ENCODE results near the gene MPDZ. TPM values are rescaled to one million over a fixed set of nuclear protein-coding genes. Genes with fewer than 3 reads are reported as not detected.

The MPDZ gene
- total and polyA plus RNA-seq, 5 experiments from 2014 or later: not detected

DNA sequence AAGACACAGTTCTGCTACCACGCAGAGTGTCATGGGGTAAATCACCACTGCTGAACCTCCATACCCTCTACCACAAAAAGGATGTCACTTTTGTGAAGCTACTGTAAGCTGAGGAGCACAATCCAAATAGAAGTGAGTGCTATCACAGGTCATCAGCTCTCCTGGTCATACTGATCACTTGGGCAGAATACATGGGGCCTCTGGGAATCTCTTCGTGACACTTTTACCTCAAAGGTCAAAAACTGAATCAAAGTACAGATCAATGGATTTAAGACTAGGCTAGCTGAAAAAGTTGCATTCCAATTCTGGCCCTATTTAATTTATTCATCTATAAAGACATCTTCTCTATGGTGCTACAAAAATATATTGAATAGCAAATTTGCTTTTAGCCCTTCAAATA is 115.5 kb downstream of the MPDZ start:
- Mint-ChIP-seq H3K36me3 (no peaks in the 10 kb centered on the region), H3K9me3 (peaks cover 0 to 6% (median 2%) of the 10 kb centered on the region in 9 donors), H3K4me1 (no peaks in the 10 kb centered on the region), H3K4me3 (no peak overlapping the region), H3K27me3 (no peaks in the 10 kb centered on the region), H3K27ac (no peak overlapping the region)
- DNase-seq: no peak
- ATAC-seq: no peak
- POLR2A ChIA-PET: no interaction called here

DNA sequence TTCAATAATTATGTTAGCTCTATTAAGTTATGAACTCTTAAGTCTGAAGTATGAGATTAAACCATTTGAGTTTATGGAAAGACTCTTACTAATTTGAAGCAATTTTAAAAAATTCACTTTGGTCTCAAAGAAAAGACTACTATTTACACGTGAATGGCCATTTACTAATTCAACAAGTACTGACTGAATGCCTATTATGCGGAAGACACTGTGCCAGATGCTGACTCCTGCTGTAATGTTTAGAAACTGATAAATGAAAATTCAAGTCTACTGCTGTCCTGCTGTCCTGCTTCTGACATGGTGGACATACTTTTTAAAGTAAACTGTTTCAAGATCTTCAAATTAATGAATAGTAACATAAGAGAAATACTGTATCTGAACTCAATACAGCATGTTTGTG is 116.2 kb downstream of the MPDZ start:
- Mint-ChIP-seq H3K27ac (no peak overlapping the region), H3K36me3 (no peaks in the 10 kb centered on the region), H3K4me3 (no peak overlapping the region), H3K27me3 (no peaks in the 10 kb centered on the region), H3K9me3 (peaks cover 0 to 6% (median 2%) of the 10 kb centered on the region in 9 donors), H3K4me1 (no peaks in the 10 kb centered on the region)
- no peak for DNase-seq
- POLR2A ChIA-PET: no interaction called here
- ATAC-seq: no peak

DNA sequence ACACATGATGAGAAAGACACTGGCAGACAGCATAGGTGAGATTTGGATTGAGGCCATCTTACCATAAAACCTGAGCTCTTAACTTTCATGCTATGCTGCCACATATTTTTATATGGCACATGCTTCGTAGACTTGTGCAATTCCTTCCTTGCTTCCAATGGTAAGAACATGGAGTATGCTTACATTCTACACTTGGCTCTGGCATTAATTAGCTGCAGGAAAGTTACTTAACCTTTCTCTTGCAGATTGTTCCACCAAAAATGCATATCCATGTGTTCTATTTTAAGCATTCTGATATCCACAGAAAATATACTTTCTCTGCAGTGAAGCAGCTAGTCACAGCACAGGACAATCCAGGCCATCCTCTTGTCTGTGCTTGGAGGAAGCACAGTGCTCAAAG is 119.4 kb downstream of the MPDZ start:
- ATAC-seq (no peak), DNase-seq (no peak)
- Mint-ChIP-seq H3K27ac (no peak overlapping the region), H3K4me3 (no peak overlapping the region), H3K4me1 (no peaks in the 10 kb centered on the region), H3K9me3 (peaks cover 0 to 10% (median 2%) of the 10 kb centered on the region in 9 donors), H3K36me3 (no peaks in the 10 kb centered on the region), H3K27me3 (no peaks in the 10 kb centered on the region)
- POLR2A ChIA-PET: no interaction called here

DNA sequence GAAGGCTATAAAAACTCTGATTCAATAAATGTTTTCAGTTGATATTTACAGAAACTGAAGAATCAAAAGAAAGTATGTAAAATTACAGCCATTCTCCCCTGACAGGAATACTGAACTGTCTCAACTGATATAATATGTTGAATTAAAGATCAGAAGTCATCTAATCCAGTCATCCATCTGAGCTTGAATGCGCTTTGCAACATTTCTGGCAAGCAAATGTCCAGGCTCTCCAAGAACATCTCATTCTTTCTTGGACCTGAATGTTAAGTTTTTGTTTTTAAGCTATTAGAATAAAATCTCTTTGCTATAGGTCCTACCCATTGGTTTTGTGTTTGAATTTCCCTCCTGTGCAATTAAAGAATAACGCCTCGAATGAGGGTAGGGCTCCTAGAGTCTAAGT is 120.5 kb downstream of the MPDZ start:
- no peaks in the 10 kb centered on the region for H3K4me1 Mint-ChIP-seq
- ATAC-seq (no peak), DNase-seq (no peak)
- no peak overlapping the region for H3K27ac Mint-ChIP-seq
- no peaks in the 10 kb centered on the region for H3K27me3 Mint-ChIP-seq
- H3K9me3 Mint-ChIP-seq: peaks cover 0 to 10% (median 2%) of the 10 kb centered on the region in 9 donors
- no peak overlapping the region for H3K4me3 Mint-ChIP-seq
- POLR2A ChIA-PET: no interaction called here
- no peaks in the 10 kb centered on the region for H3K36me3 Mint-ChIP-seq

DNA sequence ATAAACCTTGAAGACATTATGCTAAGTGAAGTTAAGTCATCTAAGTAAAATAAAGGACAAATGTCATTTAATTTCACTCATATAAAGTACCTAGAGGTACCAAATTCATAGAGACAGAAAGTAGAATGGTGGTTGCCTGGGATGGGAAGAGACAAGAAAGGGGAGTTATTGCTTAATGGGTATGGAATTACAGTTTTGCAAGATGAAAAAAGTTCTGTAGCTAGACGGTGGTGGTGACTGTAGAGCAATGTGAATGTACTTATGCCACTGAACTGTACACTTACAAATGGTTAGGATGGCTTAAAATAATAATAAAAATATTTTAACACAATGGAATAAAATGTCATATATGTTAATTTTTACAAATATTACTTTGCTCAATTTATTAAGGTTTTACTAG is 128.0 kb downstream of the MPDZ start:
- DNase-seq: no peak
- no peak overlapping the region for H3K27ac Mint-ChIP-seq
- no peak for ATAC-seq
- no peaks in the 10 kb centered on the region for H3K27me3 Mint-ChIP-seq
- no peaks in the 10 kb centered on the region for H3K36me3 Mint-ChIP-seq
- H3K9me3 Mint-ChIP-seq: peaks cover 0 to 15% (median 4%) of the 10 kb centered on the region in 9 donors
- H3K4me1 Mint-ChIP-seq: no peaks in the 10 kb centered on the region
- H3K4me3 Mint-ChIP-seq: no peak overlapping the region
- POLR2A ChIA-PET: no interaction called here

DNA sequence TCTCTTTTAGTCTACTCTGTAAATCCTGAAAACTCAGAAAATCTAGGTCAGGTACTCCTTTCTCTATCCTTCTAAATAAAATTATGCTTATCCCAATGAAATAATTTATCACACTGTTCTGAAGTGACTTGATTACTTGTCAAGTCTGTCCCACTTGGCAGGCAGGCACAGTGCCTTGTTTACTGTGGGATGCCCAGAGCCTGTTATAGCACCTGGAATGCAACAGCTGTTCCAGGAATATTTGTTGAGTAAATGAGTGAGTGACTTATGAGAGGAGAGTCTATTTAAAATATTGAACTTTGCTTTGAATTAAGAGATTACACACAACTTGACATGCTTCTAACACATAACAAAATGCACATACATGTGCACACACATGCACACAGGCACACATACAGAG is 130.0 kb downstream of the MPDZ start:
- Mint-ChIP-seq H3K4me3 (no peak overlapping the region), H3K9me3 (peaks cover 0 to 21% (median 4%) of the 10 kb centered on the region in 9 donors), H3K4me1 (no peaks in the 10 kb centered on the region), H3K36me3 (no peaks in the 10 kb centered on the region), H3K27me3 (no peaks in the 10 kb centered on the region), H3K27ac (no peak overlapping the region)
- DNase-seq: no peak
- POLR2A ChIA-PET: no interaction called here
- no peak for ATAC-seq

DNA sequence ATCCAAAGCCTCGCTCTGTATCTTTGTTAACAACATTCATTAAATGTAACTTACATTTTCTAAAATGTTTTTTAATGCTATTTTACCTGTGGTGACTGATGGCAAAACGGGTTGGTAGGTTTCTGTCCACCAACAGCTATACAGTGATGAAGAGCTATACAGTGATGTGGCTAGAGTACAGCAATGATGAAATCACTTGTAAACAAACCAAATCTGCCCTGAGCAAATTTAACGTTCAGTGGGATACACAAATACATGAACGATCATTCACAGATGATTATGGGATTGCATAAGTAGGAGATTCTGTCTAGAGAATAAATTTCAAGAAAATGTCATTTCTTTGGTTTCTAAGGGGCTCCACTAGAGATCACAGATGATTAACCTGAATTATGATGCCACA is 132.7 kb downstream of the MPDZ start:
- Mint-ChIP-seq H3K27me3 (no peaks in the 10 kb centered on the region), H3K4me3 (no peak overlapping the region), H3K36me3 (no peaks in the 10 kb centered on the region), H3K4me1 (no peaks in the 10 kb centered on the region), H3K27ac (no peak overlapping the region), H3K9me3 (peaks cover 0 to 21% (median 3%) of the 10 kb centered on the region in 9 donors)
- POLR2A ChIA-PET: no interaction called here
- ATAC-seq (no peak), DNase-seq (no peak)

DNA sequence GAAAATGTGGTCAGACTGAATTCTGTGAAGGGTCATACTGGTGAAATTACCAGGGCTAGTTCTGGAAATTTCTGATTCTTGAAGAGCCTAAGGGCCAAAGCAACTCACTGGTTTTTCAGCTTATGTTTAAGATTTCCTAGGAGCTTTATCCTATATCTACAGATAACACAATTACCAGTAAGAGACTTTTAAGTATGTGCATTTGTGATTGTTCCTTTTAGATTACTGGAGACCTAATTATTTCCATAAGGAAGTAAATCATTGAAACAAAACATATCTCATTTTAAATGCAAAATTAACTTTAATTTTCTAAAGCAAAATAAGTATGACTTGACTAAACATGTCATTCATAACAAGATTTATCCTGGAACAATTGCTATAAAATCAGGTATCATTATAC is 134.2 kb downstream of the MPDZ start:
- DNase-seq: no peak
- Mint-ChIP-seq H3K27ac (no peak overlapping the region), H3K4me1 (no peaks in the 10 kb centered on the region), H3K27me3 (no peaks in the 10 kb centered on the region), H3K9me3 (peaks cover 0 to 11% (median 3%) of the 10 kb centered on the region in 9 donors), H3K36me3 (no peaks in the 10 kb centered on the region), H3K4me3 (no peak overlapping the region)
- POLR2A ChIA-PET: no interaction called here
- ATAC-seq: no peak

DNA sequence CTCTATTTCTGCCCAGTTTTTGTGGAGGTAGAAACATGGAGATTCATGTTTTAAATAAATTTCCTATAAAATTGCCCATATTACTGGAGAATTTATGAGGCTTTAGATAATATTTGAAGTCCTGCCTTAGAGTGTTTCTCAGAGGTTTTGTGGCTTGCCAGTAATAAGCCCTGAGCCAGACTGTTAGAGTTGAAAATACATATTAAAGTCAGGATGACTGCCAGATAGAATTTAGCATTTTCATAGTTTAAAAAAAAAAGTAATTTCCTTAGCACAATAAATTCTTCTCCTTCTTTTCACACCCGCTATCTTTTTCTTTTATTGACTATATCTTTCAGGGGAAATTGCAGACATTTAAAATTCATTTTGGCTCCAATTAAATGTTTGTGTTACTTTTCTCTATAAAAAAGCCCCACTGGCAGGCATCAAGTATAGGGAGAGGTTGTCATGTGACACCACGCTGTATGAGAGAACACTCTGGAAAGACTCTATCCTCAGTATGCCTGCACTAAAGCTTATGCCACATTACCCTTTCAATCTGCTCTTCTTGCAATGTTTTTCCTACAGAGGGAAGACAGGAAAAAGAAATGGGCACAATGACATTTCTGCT is 135.2 kb downstream of the MPDZ start:
- ATAC-seq: no peak
- H3K27ac Mint-ChIP-seq: no peak overlapping the region
- H3K27me3 Mint-ChIP-seq: no peaks in the 10 kb centered on the region
- H3K36me3 Mint-ChIP-seq: no peaks in the 10 kb centered on the region
- no peak overlapping the region for H3K4me3 Mint-ChIP-seq
- no peaks in the 10 kb centered on the region for H3K4me1 Mint-ChIP-seq
- peaks cover 0 to 11% (median 2%) of the 10 kb centered on the region in 9 donors for H3K9me3 Mint-ChIP-seq
- POLR2A ChIA-PET: no interaction called here
- no peak for DNase-seq

DNA sequence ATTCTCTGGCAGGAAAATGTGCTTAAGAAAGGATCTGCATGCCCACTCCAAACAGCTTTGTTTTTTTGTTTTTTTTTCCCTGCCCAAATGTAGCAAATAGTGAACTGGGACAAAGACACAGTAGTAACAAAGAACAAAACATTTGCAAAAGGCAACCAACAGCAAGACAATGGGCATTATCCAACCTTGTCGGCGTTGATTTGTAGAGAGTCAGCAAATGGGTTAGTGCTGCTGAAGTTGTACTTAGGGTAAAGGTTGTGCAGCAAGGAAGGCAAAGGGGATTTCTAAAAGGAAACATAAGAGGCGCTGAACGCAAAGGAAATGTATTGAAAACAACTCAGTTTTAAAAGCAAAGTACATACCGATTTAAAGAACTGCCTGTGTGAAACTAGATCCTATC is 136.2 kb downstream of the MPDZ start:
- DNase-seq (no peak), ATAC-seq (no peak)
- H3K4me1 Mint-ChIP-seq: no peaks in the 10 kb centered on the region
- H3K9me3 Mint-ChIP-seq: peaks cover 0 to 8% (median 2%) of the 10 kb centered on the region in 9 donors
- H3K36me3 Mint-ChIP-seq: no peaks in the 10 kb centered on the region
- no peaks in the 10 kb centered on the region for H3K27me3 Mint-ChIP-seq
- POLR2A ChIA-PET: no interaction called here
- H3K27ac Mint-ChIP-seq: no peak overlapping the region
- H3K4me3 Mint-ChIP-seq: no peak overlapping the region

DNA sequence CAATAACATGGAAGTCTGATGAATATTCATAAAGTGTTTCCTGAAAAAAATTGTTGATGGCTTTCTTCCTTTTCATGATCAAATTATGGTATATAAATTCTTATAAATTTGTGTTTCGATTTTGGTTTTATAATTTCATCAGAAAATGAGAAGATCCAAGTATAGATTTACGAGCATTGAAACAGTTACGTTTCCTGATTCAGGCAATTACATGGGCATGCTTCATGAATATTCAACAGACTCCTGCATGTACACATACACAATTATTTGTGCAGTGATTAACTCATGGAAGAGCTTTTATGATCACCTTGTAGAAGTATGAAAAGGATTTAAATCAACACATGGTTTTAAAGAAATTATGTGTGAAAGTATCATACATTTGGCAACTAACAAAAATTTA is 136.7 kb downstream of the MPDZ start:
- no peak overlapping the region for H3K27ac Mint-ChIP-seq
- POLR2A ChIA-PET: no interaction called here

DNA sequence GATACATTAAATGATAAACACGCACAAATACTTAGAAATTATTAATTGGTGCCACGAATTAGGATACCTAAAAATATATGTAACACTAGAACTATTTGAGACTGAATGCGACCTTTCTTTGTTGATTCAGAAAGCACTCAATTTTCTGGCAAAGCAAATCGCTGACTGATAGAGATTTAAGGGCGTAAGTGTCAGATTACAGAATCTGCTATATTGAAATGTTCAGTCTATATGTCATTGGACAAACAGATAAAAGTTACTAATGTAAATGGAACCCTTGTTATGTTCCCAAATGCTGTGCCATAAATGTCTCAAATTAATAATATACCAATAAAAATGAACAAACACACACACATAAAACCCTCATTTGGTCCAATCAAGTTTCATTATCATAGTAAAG is 137.9 kb downstream of the MPDZ start:
- Mint-ChIP-seq H3K4me3 (no peak overlapping the region), H3K27ac (no peak overlapping the region), H3K36me3 (no peaks in the 10 kb centered on the region), H3K27me3 (no peaks in the 10 kb centered on the region), H3K4me1 (no peaks in the 10 kb centered on the region), H3K9me3 (peaks cover 0 to 8% (median 5%) of the 10 kb centered on the region in 9 donors)
- DNase-seq (no peak), ATAC-seq (no peak)
- POLR2A ChIA-PET: no interaction called here

More for the DNA sequence above, 136.7 kb downstream of the MPDZ start:
- Mint-ChIP-seq H3K4me3 (no peak overlapping the region), H3K27me3 (no peaks in the 10 kb centered on the region), H3K36me3 (no peaks in the 10 kb centered on the region), H3K9me3 (peaks cover 0 to 8% (median 5%) of the 10 kb centered on the region in 9 donors), H3K4me1 (no peaks in the 10 kb centered on the region)
- no peak for DNase-seq
- no peak for ATAC-seq

DNA sequence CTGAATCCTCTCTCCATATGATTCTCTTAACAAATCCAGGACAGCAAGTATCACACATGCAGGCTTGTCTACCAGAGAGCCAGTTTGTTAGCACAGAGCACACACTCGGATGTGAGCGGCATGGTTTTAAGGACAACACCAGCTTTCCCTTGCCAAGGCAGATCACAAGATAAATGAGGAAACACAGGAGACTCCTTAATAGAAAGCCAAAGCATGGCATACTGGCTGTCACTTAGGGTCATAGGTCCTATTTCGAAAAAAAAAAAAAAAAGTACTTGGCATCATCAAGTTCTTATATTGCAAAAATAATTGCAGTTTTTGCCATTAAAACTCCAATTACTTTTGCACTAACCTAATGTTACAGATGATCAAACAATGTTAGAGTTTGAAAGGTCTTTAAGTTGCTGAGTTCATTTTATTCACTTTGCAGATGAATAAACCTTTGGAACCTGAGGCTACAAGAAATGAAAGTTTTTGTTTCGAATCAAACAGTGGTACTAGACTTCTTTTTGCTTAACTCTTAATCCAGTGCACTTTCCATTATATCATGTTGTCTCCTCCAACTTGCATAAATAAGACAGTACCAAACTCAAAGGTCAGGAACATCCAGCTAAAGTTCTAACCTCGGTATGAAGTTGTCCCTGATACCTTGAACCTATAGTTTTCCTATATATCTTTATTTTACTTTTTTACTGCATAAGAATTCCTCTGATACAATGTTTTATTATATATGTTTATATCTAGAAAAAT is 138.5 kb downstream of the MPDZ start:
- no peaks in the 10 kb centered on the region for H3K27me3 Mint-ChIP-seq
- POLR2A ChIA-PET: no interaction called here
- no peak for ATAC-seq
- H3K36me3 Mint-ChIP-seq: no peaks in the 10 kb centered on the region
- DNase-seq: no peak
- no peak overlapping the region for H3K27ac Mint-ChIP-seq
- H3K4me1 Mint-ChIP-seq: no peaks in the 10 kb centered on the region
- no peak overlapping the region for H3K4me3 Mint-ChIP-seq
- peaks cover under 1 to 8% (median 5%) of the 10 kb centered on the region in 9 donors for H3K9me3 Mint-ChIP-seq

DNA sequence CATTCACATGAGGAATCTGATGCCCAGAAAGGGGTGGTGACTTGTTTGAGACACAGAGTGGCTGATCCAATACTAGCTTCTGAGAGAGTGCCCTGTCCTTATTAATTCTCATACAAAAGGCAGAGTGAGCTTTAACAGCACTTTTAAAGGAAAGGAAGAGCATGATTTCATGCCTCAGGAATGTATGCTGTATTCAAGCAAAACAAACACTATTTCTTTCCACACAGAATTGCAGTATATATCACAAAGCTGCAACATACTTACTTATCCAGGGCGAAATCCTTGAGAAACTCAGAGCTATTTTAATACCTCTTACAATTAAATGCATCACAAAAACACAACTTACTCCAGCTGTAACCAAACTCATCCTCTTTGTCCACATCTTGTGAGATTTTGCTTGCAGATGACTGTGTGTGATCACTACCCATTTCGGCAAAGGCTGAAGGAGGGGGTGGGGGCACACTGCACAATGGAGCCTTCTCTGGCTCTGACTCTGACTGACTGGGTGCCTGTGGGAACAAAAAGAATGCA is 139.8 kb downstream of the MPDZ start:
- ATAC-seq: no peak
- POLR2A ChIA-PET: no interaction called here

More for the DNA sequence above, 139.8 kb downstream of the MPDZ start:
- H3K4me3 Mint-ChIP-seq: no peak overlapping the region
- H3K27ac Mint-ChIP-seq: no peak overlapping the region
- H3K4me1 Mint-ChIP-seq: no peaks in the 10 kb centered on the region
- H3K9me3 Mint-ChIP-seq: peaks cover 0 to 14% (median 5%) of the 10 kb centered on the region in 9 donors
- no peaks in the 10 kb centered on the region for H3K27me3 Mint-ChIP-seq
- H3K36me3 Mint-ChIP-seq: no peaks in the 10 kb centered on the region
- DNase-seq: no peak
